ENCODE data around the gene TFIP11.

- TF ChIP-seq CTCF (IDR thresholded peaks at IDR 0.05), result no peak
- TF ChIP-seq POLR2A (IDR thresholded peaks at IDR 0.05), result no peak
These were observed 31.7 kb downstream of the TFIP11 start for GRCh38 chr22:26480611-26480932.

Measured in prostate gland (tissue), 2 donors.